ENCODE measurements around the gene SERPINH1.
"Not testable (repeated sequence)": the region's sequence is repeated elsewhere in the genome, so short reads cannot be mapped to it uniquely, and the experiment has no call there.

Gene SERPINH1

DNA sequence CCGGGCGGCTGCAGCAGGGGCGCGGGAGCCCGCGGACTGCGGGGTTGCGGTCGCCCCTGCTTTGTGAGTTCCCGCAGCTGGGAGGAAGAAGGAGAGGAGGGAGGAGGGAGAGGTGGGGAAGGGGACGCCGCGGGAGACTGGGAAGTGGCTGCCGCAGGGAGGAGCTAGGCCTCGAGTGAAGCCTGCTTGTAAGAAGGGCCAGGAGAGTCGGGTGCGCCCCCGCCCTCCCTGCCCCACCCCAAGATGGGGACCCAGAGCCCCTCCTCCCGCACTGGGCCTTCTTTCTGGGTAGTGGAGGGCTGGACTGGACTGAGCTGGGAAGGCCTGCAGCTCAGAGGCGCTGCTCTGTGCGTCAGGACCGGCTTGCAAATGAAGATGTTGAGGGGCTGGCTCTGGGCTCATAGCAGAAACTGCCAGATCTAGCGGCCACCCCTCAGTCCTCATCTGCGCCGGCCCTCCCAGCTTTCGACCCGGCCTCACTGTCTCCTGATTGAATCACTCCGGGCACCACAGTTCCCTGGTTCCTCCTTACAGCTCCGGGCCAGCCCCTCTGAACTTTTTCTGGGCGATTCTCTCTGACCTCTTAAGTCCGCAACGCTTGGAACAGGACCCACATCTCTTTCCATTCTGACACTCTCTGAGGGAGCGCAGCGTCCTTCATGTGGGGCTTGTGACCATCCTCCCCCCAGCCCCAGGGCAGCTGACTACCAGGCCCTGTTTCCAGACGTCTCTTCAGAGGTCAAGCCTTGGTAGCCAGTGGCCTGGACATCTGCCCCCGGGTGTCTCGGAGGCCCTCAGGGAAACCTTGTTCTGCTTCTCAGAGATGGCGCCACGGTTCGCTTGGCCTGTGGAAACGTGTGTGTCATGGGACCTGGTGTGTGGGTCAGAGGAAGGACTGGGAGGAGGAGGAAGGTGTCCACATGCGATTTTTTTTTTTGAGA is 21.9 kb downstream of the SERPINH1 start:
- Histone ChIP-seq H3K4me3 (ENCODE audit: low read depth in 1 of 2, low read length in 2 of 2) (peak overlapping the region; percentile 84 to 90), H3K9me3 (ENCODE audit: low read length) (no peaks in the 10 kb centered on the region), H3K4me1 (ENCODE audit: insufficient read depth, low read length) (peaks cover 12% of the 10 kb centered on the region), H3K27me3 (ENCODE audit: control insufficient read depth in 1 of 2, insufficient read depth in 2 of 2, low read length in 2 of 2) (no peaks in the 10 kb centered on the region), H3K27ac (ENCODE audit: low read depth, low read length) (peak overlapping the region; percentile 83), H3K9ac (ENCODE audit: low read length) (peak overlapping the region; percentile 85), H3K36me3 (ENCODE audit: insufficient read depth, low read length) (no peaks in the 10 kb centered on the region)

DNA sequence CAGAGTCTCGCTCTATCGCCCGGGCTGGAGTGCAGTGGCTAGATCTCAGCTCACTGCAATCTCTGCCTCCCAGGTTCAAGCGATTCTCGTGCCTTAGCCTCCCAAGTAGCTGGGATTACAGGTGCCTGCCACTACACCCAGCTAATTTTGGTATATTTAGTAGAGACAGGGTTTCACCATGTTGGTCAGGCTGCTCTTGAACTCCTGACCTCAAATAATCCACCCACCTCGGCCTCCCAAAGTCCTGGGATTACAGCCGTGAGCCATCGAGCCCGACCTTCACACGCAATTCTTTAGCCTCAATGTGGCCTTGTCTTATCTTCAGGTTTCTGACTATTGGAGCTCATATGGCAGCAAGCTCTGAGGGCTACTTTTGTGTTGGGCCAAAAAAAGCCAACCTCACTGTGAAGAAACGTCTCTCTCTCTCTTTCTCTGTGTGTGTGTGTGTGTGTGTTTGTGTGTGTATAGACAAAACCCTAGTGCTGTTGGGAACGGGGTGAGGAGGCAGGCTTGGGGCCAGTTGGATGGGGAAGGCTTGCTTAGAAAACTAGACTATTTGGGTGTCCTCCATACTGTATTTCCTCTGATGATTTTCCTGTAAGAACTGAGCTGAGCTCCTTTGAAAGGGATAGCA is 22.7 kb downstream of the SERPINH1 start:
- peaks cover 12% of the 10 kb centered on the region for H3K4me1 ChIP-seq (ENCODE audit: insufficient read depth, low read length)
- H3K9me3 ChIP-seq (ENCODE audit: low read length); H3K9ac ChIP-seq (ENCODE audit: low read length); H3K4me3 ChIP-seq (ENCODE audit: low read depth in 1 of 2, low read length in 2 of 2); H3K27me3 ChIP-seq (ENCODE audit: control insufficient read depth in 1 of 2, insufficient read depth in 2 of 2, low read length in 2 of 2); H3K36me3 ChIP-seq (ENCODE audit: insufficient read depth, low read length): not testable (repeated sequence)
- peak overlapping the region; percentile 83 for H3K27ac ChIP-seq (ENCODE audit: low read depth, low read length)

DNA sequence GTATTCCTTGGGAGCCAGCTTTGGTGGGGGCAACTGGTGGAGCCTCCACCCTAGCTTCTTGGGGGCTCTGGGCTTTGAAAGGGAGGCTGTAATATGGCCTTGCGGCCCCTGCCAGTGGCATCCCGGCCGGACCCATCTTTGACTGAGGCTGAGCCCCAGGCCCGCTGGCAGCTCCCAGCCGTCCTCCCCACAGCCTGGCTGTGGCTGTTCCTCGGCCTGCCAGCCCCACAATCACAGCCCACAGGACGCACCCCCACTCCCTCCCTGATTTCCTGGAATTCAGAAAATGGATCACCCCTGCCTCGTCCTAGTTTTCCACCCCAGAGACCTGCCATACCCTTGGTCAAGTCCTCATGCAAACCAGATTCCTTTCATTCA is 23.2 kb downstream of the SERPINH1 start:
- H3K9me3 ChIP-seq (ENCODE audit: low read length) = no peaks in the 10 kb centered on the region
- H3K9ac ChIP-seq (ENCODE audit: low read length) = no peak overlapping the region
- H3K4me1 ChIP-seq (ENCODE audit: insufficient read depth, low read length) = peaks cover 12% of the 10 kb centered on the region
- no peaks in the 10 kb centered on the region for H3K27me3 ChIP-seq (ENCODE audit: control insufficient read depth in 1 of 2, insufficient read depth in 2 of 2, low read length in 2 of 2)
- H3K4me3 ChIP-seq (ENCODE audit: low read depth in 1 of 2, low read length in 2 of 2) = no peak overlapping the region
- no peak overlapping the region for H3K27ac ChIP-seq (ENCODE audit: low read depth, low read length)
- no peaks in the 10 kb centered on the region for H3K36me3 ChIP-seq (ENCODE audit: insufficient read depth, low read length)

DNA sequence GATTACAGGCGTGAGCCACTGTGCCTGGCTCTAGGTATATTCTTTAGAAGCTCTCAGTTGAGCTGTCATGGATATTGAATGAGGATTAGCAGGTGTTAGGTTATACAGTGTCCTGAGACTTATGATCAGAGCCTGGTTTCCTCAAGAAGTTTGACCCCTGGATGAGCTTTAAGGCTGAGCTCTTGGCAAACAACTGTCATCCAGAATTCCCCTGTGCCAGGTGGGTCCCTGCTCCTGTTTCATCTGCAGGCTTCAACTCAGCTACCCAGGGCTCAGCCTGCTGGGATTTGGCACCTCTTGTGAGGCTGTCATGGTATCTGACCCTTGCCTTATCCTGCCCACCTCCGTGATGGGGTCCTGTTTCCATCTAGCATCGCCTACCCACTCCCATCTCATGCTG is 24.3 kb downstream of the SERPINH1 start:
- Histone ChIP-seq H3K27me3 (ENCODE audit: control insufficient read depth in 1 of 2, insufficient read depth in 2 of 2, low read length in 2 of 2) (no peaks in the 10 kb centered on the region), H3K9me3 (ENCODE audit: low read length) (no peaks in the 10 kb centered on the region), H3K9ac (ENCODE audit: low read length) (no peak overlapping the region), H3K4me1 (ENCODE audit: insufficient read depth, low read length) (peaks cover 12% of the 10 kb centered on the region), H3K27ac (ENCODE audit: low read depth, low read length) (no peak overlapping the region), H3K4me3 (ENCODE audit: low read depth in 1 of 2, low read length in 2 of 2) (no peak overlapping the region), H3K36me3 (ENCODE audit: insufficient read depth, low read length) (no peaks in the 10 kb centered on the region)

DNA sequence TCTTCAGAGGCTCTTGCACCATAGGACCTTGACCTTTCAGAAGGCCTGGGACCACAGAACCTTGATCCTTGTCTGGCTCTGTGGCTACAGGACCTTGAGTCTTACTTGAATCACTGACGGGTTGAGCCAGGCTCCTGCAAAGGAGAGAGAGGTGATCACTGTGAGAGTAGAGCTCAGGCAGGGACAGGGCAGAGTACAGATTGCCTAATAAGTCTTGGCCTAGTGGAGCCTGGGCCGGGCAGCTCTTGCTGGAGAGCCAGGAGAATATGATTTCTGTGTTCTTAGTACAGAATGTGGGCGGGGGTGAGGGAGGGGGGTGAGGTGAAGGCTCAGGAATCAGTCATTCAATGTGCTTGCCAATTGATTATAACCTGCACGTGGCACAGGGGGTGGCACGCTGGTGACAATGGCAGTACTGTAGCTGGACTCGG is 26.0 kb downstream of the SERPINH1 start:
- Histone ChIP-seq H3K27ac (ENCODE audit: low read depth, low read length) (no peak overlapping the region), H3K27me3 (ENCODE audit: control insufficient read depth in 1 of 2, insufficient read depth in 2 of 2, low read length in 2 of 2) (no peaks in the 10 kb centered on the region), H3K4me1 (ENCODE audit: insufficient read depth, low read length) (peaks cover 15% of the 10 kb centered on the region), H3K4me3 (ENCODE audit: low read depth in 1 of 2, low read length in 2 of 2) (no peak overlapping the region), H3K9ac (ENCODE audit: low read length) (no peak overlapping the region), H3K9me3 (ENCODE audit: low read length) (no peaks in the 10 kb centered on the region), H3K36me3 (ENCODE audit: insufficient read depth, low read length) (no peaks in the 10 kb centered on the region)

DNA sequence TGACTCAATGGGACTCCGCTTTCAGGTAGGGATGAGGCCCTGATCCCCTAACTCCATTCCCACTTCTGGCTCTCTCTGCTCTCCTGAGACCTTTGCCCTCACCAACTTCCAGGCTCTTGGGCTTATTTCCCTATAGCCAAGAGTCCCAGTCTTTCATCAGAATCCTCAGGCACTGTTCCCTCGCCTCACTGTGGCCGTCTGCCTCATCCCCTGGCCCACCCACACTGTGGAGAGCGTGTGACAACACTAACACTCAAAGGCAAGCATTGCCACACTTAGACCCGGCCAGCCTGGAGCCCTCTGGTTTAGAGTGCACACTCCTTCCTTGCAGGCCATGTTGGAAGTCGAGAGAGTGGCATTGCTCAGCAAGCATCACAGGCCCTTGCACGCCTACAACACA is 27.0 kb downstream of the SERPINH1 start:
- H3K9me3 ChIP-seq (ENCODE audit: low read length) = no peaks in the 10 kb centered on the region
- no peak overlapping the region for H3K27ac ChIP-seq (ENCODE audit: low read depth, low read length)
- peaks cover 25% of the 10 kb centered on the region for H3K4me1 ChIP-seq (ENCODE audit: insufficient read depth, low read length)
- no peaks in the 10 kb centered on the region for H3K27me3 ChIP-seq (ENCODE audit: control insufficient read depth in 1 of 2, insufficient read depth in 2 of 2, low read length in 2 of 2)
- no peak overlapping the region for H3K4me3 ChIP-seq (ENCODE audit: low read depth in 1 of 2, low read length in 2 of 2)
- H3K9ac ChIP-seq (ENCODE audit: low read length) = no peak overlapping the region
- no peaks in the 10 kb centered on the region for H3K36me3 ChIP-seq (ENCODE audit: insufficient read depth, low read length)

DNA sequence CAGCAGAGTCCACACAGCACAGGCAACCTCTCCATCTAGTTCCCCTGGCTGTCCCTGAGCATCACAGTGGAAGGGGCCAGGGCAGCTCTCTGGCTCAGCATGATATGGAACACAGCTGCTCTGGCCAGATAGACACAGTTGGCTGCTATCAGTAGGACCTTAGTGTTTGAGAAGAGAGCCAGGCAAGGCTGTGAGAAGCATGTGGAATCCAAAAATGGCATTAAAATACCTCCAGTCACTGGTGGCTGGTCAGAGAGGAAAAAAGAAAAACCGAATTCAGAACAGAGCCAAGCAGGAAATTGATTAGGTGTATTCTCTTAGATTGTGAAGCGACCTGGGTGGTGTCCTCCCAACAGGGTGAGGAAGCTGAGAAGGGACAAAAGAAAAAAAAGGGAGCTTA is 27.9 kb downstream of the SERPINH1 start:
- H3K9me3 ChIP-seq (ENCODE audit: low read length) = no peaks in the 10 kb centered on the region
- H3K27ac ChIP-seq (ENCODE audit: low read depth, low read length) = no peak overlapping the region
- peaks cover 16% of the 10 kb centered on the region for H3K4me1 ChIP-seq (ENCODE audit: insufficient read depth, low read length)
- no peak overlapping the region for H3K9ac ChIP-seq (ENCODE audit: low read length)
- H3K4me3 ChIP-seq (ENCODE audit: low read depth in 1 of 2, low read length in 2 of 2) = no peak overlapping the region
- no peaks in the 10 kb centered on the region for H3K27me3 ChIP-seq (ENCODE audit: control insufficient read depth in 1 of 2, insufficient read depth in 2 of 2, low read length in 2 of 2)
- no peaks in the 10 kb centered on the region for H3K36me3 ChIP-seq (ENCODE audit: insufficient read depth, low read length)

DNA sequence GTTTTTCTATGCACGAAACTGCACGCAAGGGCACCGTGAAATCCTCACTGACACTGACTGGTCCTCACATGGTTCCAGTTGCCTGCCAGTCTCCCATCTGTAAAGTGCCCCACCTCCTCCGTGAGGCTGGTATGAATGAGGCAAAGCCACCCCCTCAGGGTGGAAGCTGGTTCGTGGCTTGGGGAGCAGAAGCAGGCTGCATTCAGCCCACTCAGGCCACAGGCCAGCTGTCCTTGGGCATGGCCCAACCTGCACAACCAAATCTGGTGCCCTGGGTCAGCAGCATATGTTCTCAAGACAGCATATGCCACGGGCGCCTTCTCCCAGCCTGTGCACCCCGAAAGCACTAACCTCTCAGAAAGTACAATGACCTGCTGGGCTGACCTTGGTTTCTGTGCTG is 29.3 kb downstream of the SERPINH1 start:
- Histone ChIP-seq H3K27ac (ENCODE audit: low read depth, low read length) (no peak overlapping the region), H3K9ac (ENCODE audit: low read length) (no peak overlapping the region), H3K27me3 (ENCODE audit: control insufficient read depth in 1 of 2, insufficient read depth in 2 of 2, low read length in 2 of 2) (no peaks in the 10 kb centered on the region), H3K4me1 (ENCODE audit: insufficient read depth, low read length) (peaks cover 13% of the 10 kb centered on the region), H3K4me3 (ENCODE audit: low read depth in 1 of 2, low read length in 2 of 2) (no peak overlapping the region), H3K9me3 (ENCODE audit: low read length) (no peaks in the 10 kb centered on the region), H3K36me3 (ENCODE audit: insufficient read depth, low read length) (no peaks in the 10 kb centered on the region)

DNA sequence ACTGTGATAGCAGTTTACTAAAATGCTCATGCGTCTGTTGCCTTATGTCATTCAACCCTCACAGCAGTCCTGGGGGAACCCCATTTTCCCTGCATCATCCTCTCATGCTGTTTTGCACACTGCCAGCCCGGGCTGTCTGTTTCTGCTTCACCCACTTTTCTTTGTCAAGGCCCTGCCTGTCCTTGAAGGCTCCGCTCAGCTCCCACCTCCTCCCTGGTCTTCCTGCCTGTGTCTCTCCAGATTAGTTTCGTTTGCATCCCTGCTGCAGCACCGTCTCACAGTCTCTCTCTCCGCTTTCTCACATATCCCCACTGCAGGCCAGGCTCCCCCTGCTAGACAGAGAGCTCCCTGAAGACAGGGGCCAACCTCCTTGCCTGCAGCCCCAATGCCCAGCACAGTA is 29.9 kb downstream of the SERPINH1 start:
- H3K27ac ChIP-seq (ENCODE audit: low read depth, low read length) = no peak overlapping the region
- no peaks in the 10 kb centered on the region for H3K36me3 ChIP-seq (ENCODE audit: insufficient read depth, low read length)
- H3K4me3 ChIP-seq (ENCODE audit: low read depth in 1 of 2, low read length in 2 of 2) = no peak overlapping the region
- no peaks in the 10 kb centered on the region for H3K27me3 ChIP-seq (ENCODE audit: control insufficient read depth in 1 of 2, insufficient read depth in 2 of 2, low read length in 2 of 2)
- H3K9me3 ChIP-seq (ENCODE audit: low read length) = no peaks in the 10 kb centered on the region
- peaks cover 13% of the 10 kb centered on the region for H3K4me1 ChIP-seq (ENCODE audit: insufficient read depth, low read length)
- no peak overlapping the region for H3K9ac ChIP-seq (ENCODE audit: low read length)

DNA sequence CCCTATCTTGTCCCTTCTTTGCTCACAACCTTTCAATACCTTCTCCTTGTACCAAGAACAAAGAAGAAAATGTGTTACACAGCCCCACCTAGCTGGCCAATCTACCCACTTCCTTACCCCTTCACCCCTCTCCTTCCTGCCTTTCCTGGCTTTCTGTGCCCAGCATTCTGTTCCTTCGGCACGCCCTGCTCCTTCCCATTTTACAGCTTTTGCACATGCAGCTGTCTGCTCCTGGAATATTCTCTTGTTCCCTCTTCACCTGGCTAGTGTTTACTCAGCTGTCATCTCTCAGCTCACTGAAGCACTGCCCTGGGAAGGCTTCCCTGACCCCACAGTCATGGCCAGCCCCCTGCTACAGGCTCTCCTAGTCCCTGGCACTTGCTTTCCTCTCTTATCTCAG is 30.7 kb downstream of the SERPINH1 start:
- Histone ChIP-seq H3K9ac (ENCODE audit: low read length) (no peak overlapping the region), H3K27me3 (ENCODE audit: control insufficient read depth in 1 of 2, insufficient read depth in 2 of 2, low read length in 2 of 2) (no peaks in the 10 kb centered on the region), H3K4me1 (ENCODE audit: insufficient read depth, low read length) (peaks cover 13% of the 10 kb centered on the region), H3K36me3 (ENCODE audit: insufficient read depth, low read length) (no peaks in the 10 kb centered on the region), H3K27ac (ENCODE audit: low read depth, low read length) (no peak overlapping the region), H3K9me3 (ENCODE audit: low read length) (no peaks in the 10 kb centered on the region), H3K4me3 (ENCODE audit: low read depth in 1 of 2, low read length in 2 of 2) (no peak overlapping the region)

DNA sequence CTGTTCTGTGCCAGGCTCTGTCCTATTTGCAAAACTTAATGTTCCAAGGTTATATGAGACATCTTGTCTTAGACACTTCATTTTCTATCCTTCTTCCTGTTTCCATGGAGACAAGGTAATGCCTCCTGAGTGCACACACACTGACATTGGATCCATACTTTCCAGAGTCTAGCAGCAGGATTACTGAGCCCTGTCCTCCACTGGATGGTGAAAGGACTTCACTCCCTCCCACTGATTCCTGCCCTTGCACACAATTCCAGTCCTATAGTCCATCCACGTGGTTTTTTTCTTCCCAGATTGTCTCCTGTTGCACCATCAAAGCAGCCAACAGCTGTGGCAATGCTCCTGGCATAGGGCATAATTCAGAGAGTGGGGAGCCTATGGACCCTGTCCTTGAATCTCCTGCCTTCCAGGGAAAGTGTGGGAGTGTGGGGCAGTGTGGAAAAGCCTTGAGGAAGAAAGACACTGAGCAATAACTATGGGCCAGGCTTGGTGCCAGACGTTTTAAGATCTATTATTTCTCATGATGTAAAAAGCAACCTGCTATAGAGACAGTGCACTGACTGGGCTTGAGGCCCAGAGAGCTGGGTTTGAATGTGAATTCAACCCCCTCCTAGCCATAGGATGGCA is 31.3 kb downstream of the SERPINH1 start:
- no peaks in the 10 kb centered on the region for H3K27me3 ChIP-seq (ENCODE audit: control insufficient read depth in 1 of 2, insufficient read depth in 2 of 2, low read length in 2 of 2)
- H3K9me3 ChIP-seq (ENCODE audit: low read length) = no peaks in the 10 kb centered on the region
- no peak overlapping the region for H3K9ac ChIP-seq (ENCODE audit: low read length)
- H3K4me3 ChIP-seq (ENCODE audit: low read depth in 1 of 2, low read length in 2 of 2) = no peak overlapping the region
- H3K4me1 ChIP-seq (ENCODE audit: insufficient read depth, low read length) = peaks cover 13% of the 10 kb centered on the region
- H3K36me3 ChIP-seq (ENCODE audit: insufficient read depth, low read length) = no peaks in the 10 kb centered on the region
- H3K27ac ChIP-seq (ENCODE audit: low read depth, low read length) = no peak overlapping the region

Measured in muscle layer of colon (tissue), 2 donors.